SKM-1 treated with dmso at 0.1 percent for 144 hours (cell line): Measurements from ENCODE around the gene CHSY1.
A peak's percentile ranks its signal among the peaks of the same experiment; 100 is the strongest.

ENCODE experiments used
- DNase-seq: peaks from one replicate; lab custom pipeline; 2025; ENCODE audit not compliant: unreplicated experiment; lab: John Stamatoyannopoulos, UW

The CHSY1 gene

DNA sequence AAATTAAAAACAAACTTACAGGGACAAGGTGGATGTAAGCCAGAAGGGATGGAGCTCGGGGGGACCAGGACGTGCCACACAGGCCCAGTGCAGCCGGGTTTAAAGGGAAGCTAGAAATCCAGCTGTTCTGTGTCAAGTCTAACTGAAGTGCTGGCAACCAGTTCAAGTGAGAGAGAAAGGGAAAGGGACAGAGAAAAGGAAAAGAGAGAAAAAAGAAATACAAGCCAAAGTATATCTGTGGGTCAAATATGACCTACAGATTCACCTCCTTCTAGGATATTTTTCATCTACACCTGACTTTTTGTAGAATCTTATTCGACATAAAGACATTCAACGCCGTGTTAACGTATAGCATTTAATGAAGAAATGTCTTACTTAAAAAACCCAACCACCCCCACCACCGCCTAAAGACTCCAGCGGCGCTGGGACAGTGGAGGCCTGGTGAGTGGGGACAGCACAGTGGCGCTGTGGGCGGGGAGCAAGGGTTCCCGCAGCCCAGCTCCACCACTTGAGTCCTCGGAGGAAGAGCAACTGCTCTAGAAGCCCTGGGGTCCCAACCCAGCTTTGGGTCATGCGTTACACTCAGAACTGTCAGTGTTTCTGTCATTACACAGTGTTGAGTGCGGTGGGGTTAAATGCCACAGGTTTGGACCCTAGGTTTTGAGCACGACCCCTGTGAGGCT lies 62.3 kb downstream of the CHSY1 start:
- DNase-seq = no peak

DNA sequence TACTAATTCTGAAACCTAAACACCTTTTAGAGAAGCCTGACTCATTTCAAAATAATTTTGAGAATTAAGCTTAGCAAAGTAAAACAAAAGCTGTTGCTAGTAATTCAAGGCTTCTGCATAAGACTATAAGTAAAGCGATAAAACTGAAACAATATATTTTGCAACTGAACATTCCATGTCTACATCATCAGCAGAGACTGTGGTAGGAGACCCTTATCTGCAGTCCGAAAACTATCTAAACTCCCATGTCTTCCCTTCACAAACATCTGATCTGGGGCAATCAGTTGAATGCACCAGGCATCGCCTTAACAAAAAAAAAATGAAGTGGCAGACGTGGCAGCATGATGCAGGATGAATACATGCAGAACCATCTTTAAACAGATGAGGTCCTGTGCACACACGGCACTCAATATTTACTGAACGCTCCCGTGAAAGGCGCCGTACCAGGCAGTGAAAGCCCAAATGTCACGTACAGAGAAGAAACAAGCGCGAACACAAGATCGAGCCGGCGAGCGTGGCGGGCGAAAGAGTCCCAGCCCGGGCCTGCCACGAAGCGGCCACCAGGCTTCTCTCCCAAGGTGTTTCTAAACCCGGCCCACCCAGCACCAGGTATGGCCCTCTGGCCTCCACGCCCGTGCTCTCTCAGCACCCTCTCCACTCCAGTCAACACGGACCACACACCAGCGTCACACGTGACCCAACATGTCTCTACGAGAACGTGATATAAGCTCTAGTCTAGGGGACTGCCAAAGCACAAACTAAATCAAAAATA lies 63.0 kb downstream of the CHSY1 start:
- no peak for DNase-seq

DNA sequence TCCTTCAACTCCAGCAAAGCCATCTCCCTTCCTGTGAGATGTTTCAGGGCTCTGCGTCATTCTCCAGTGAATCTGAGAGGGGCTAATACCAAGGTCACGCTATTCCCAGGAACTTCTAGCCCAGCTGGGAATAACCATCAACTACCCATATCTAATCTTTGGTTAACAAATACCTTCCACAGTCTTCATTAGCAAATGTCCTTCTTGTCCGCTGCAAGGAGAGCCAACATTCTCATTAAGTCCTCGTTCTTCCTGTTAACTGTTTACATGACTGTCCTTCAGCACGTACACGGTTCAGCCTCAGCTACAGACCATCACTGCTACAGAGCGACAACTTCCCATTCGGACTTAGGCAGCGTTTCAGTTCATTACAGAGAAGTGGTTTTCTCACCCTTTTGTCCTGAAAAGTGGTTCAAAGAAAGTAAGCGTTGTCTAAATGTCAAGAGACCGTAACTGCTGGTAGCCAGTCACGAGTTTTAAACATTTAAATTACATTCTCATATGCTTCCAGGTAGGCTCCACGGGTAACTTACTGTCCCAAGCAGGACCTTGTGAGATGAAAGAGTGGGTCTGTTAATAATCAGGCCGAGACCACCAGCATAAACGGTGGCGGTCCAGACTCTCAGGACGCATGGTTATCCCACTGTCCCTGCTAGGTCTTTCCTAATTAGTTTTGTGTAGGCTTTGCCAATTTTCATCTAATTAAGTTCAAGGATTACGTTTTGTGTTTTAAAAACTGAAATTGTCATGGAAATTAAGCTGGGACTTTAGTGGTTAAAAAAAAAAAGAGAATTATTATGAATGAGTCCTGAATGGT lies 63.8 kb downstream of the CHSY1 start:
- no peak for DNase-seq

DNA sequence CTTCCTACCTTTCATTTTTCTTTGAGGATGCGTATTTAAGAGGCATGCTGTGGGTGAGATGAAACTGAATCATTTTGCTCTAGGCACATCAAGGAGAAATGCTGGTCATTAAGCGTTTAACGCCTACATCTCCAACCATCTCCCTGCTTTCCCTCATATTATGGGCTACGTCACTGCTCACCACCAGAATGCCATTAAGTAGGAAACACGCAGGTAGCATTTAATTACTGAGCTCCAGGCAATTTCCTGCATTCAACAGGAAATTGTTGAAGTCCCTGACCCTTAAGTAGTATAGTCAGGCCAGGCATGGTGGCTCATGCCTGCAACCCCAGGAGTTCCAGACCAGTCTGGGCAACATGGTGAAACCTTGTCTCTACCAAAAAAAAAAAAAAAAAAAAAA lies 66.1 kb downstream of the CHSY1 start:
- no peak for DNase-seq

DNA sequence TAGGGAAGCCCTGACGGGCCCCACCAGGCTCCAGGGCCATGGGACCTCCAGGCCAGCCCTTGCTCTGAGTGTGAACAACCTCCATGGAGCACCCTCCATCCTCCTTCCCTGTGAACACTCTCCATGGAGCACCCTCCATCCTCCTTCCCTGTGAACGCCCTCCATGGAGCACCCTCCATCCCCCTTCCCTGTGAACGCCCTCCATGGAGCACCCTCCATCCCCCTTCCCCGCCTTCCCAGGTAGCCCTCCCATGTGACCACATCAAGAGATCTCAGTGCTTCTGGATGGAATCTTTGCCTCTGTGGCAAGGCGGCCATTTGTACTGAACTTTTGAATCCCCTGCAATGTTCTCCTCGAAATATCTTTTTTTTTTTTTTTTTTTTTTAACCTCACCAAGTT lies 66.5 kb downstream of the CHSY1 start:
- no peak for DNase-seq

DNA sequence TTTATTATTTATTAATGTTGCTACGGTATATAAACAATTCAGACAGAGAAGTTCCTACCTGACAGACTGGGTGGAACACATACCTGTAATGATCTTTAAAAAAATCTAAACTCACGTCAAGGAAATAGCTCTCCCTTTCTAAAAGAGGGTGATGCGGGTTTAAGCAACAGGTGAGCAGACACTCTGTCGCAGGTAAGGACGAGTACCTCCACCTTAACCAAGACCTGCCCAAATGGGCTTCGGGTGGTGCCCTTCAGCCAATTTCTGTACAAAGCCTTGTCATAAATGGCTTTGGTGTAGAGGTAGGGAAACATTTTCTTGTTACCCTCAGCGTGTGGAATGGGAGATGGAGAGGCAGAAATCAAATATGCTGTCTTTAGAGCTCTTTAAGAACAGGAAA lies 67.0 kb downstream of the CHSY1 start:
- no peak for DNase-seq

DNA sequence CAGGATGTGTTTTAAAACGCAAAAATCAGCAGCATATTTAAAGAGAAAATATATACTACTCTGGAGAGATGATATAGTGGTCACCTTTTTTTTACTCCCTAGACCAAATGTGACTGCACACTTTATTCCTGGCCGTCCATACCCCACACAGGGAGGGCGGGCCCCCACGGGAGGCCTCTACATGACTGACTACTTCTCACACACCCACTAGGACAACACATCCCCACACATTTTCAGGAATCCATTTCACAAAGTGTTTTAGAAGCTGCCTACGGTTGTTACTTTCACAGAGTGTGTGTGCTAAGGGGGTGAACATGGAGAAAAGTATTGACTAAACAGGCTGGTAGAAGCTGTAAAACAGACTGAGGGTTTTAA lies 67.9 kb downstream of the CHSY1 start:
- DNase-seq = no peak

DNA sequence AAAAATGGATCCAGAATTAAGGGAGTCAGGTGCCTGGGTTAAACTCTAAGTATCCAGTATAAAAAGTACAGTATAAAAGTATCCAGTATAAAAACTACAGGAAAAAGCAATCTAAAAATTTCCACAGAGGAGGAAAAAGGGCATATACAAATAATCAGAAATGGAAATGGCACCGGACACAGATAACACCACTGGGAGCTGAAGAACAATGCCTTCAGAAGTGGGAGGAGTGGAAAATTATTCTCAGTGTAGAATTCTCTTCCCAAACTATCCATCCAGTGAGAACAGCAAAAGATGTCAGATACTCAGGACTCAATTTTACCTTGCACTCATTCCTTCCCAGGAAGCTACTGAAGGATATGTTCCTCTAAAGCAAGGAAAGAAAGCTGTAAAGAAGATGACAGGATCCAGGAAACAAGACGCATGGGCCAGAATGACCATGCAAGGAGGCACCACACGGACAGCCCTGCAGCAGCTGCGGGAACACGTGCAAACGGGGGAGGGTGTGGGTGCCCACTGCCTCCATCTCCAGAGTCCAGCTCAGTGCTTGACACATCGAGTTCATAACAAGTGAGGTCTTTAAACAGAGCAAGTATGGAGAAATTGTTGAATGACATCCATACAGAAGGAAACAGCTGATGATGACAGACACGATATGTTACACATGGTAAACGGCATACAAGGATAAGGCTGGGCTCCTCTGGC lies 68.5 kb downstream of the CHSY1 start:
- no peak for DNase-seq

DNA sequence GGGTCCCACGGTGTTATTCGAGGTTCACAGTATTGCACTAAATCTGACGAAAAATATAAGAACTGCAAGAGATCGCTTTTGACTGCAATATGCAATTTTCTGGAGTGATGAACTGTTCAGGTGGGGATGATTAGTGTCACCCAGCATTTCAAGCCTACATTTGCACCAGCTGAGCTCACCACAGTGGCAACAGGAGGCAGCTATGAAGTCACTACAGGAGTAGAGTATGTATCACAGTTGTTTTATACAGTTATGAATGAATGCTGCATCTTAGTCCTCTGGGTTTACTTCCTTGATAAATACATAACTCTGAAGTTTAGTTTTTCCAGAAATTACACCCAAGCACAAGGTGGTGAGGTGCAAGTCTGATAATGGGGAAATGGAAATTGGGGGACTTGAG lies 69.6 kb downstream of the CHSY1 start:
- no peak for DNase-seq

DNA sequence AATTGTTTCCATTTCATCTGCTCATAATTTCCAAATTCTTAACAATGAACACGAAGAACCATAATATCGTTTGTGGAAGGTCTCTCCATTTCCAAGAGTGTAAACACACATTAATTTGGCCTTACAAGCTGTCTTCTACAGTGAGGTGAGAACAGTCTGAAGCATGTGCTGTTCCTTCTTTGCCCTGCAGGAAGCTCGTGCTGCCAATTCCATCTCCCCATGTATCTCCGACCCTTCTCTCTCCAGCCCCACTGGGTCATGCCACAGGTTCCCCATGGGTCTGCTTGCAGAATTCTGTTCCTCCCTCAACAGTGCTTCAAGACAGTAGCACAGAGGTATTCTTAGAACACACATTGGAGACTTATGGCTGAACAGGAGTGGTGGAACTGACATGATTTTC lies 70.5 kb downstream of the CHSY1 start:
- no peak for DNase-seq

DNA sequence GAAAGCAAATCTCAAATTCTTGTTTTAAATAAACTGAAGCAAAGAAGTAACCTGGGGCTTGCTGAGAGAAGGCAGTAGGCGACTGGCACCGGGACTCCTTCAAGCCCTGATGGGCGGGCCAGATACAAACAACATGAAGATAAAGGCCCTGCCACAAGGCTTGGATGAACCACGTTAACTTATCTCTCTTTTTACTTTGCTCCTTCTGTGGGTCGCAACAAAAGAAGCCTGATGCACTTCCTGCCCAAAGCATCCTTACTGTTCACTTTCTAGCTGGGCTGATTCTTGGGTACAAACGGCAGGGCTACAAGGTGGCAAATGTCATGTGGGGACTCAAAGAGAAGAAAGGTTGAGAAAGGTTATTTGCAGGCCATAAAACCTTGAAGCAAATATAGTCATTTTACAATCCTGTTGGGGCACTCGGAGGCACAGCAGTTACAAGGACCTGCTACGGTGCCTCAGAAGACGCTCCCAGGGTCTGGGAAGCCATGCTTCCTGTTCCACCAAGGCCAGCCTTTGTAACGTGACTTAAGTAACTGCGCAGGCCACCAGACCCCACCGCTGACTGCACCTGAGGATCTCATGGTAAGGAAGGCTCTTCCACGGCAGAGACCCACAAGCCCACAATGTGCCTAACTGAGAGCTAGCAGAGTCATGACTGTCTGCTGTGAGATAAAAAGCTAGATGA lies 71.1 kb downstream of the CHSY1 start:
- no peak for DNase-seq

DNA sequence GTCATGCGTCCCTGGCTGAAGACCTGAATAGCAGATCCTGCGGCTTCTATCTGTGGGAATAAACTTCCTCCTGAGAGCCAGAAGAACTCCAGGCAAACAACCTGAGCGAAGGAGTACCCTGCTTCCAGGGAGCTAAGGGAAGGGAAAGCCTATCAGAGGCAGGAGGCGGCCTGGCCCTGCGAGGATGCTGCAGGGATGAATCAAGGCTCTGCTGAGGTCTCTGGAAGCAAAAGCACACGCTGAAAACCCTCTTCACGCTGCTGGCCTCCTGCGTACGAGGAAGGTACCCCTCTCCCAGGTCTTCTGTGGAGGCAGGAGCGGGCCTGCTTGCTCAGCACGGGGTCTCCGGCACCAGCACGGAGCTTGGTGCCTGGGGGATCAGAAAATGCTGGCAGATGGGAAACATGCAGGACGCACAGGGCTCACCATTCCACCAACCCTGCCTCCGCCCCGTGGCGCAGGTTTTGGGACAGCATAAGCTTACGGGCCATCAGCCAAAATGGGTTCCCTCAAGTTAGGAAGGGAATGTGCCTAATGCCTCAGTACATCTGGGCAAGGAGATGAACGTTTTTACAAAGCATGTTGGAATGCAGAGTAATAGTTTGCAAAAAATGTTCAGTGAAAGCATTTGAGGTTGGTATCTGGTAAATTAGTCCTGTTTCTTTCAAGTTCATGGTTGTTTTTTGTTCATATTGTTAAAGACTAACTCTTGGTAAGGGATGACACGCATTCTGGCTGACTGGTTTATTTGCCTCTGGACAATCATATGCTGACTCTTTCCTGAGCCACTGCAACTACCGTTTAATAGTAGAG lies 72.3 kb downstream of the CHSY1 start:
- no peak for DNase-seq

DNA sequence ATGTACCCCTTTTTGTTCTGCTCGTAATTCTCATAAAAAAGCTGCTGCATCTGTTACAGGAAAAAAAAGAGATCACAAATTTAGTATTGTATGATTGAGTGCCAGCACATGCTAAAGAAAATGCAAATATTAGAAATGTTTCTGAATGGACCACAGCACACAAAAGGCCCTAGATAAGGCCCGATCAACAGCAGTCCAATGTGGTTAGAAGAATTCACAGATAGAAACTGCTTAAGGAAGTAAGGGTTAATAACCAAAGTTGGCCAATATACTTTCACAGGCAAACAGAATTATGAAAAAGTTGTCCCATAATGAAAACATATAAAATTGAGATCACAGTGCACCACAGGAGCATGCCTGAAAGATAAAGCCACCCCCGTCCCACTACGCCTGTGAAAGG lies 72.9 kb downstream of the CHSY1 start:
- DNase-seq = no peak

DNA sequence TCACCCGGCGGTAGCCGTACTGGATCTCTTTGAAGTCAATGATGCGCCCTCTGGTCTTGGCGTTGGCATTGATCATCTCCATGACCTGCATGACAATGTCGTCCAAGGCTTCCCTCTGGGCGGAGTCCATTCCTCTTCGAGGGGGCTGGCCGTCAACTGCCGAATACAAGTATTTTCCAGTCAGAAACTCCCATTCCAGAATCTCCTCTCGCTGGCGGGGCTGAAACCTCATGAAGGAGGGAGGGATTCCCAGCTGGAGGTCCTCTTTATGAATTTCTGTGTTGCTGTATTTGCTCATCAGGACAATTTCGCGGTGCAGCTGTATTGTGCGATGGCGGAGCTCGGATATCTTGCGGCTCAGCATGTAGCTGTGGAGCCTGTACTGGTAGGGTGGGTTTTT lies 73.4 kb downstream of the CHSY1 start:
- no peak for DNase-seq

DNA sequence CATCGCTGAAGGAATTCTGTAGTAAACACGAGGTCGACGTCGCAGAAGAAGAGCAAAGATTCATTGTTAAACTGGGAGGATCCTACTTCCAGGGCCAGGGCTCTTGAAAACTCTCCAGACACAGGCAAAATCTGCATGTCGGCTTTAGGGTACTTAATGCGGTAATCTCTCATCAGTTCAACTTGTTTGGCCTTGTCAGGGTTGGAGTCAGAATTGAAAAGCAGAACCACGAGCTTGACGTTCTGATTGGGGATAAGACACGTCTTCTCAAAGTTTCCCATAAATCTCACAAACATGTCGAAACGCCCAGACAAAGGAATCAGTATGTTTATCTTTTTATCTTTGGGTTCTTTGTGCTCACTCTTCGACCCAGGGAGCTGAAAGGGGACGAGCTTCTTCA lies 74.0 kb downstream of the CHSY1 start:
- no peak for DNase-seq

DNA sequence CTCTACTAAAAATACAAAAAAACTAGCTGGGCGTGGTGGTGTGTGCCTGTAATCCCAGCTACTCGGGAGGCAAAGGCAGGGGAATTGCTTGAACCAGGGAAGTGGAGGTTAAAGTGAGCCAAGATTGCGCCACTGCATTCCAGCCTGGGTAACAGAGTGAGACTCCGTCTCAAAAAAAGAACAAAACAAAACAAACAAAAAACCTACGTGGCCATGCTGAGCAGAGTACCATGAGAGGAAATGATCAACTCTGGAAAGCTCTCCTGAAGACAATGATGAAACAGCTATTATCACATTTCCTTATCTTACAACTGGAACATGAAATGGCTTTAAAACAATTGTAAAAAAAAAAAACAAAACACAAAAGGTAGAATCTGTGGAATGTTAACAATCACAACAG lies 75.2 kb downstream of the CHSY1 start:
- no peak for DNase-seq

DNA sequence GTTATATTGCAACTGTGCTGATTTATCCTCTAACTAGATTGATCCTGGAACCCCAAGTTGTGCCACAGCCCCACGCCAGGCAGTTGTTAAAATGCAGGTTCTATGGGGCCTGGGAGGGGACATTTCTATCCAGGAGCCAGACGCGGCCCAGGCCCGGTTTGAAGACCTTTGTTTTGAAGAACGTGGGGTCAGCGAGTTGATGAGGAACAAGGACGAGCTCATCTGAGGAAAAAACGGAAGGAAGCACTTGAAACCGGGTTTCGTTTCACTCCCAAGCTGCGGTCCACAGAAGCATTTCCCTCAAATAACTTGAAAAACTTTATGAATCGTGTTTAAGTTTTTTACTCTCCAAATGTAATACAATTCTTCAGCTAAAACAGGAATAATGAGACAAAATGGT lies 76.4 kb downstream of the CHSY1 start:
- DNase-seq = peak; percentile 86

DNA sequence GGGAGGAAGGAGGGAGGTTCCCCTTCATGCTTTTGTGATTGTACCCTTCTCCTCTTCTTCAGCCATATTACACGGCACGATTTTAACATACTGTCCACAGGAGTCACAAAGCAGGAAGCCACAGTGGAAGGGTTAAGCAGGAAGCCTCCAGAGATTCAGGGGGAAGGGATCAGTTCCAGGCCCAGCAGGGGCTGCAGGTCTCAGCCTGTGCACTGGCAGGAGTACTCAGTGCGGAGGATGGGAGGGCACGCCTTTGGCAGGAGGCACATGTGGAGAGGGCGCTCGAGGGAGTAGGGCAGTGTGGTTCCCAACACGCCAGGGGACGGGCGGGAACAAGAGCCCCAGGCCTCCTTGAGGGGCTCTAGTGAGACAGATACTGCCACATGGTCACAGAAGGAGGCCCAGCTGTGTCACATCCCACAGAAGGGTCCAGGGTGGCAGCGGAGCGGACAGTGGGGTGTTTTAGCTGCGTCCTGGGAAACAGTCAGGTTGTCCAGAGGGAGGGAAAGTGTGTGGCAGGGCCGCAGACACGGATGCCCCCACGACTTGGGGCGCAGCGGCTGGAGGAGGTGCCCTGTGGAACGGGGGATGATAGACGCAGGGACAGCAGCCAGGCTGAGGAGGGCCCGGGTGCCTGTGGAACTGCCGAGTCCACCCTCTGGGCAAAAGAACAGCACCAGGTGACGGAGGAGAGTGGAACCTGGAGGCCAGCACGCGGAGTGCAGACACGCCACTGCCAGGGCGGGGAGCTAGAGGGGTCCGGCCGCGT lies 77.5 kb downstream of the CHSY1 start:
- no peak for DNase-seq
